Adipocyte (in vitro differentiated cells): Measurements from ENCODE around the gene AP1M1.

Source experiments
- DNase-seq: peaks from one replicate; pipeline ENCODE4 v3.0.0-alpha.2; 2015; ENCODE audit warnings: low read depth
- H3K27me3 ChIP-seq: replicated peaks from 2 replicates; pipeline ENCODE4 v1.7.0; 2013; ENCODE audit warnings: mild to moderate bottlenecking, low read length, moderate library complexity; ENCODE audit not compliant: control insufficient read depth, insufficient read depth
- H3K36me3 ChIP-seq: 2 replicates; pipeline ENCODE4 v1.7.0; 2013; ENCODE audit warnings: low read length, mild to moderate bottlenecking, moderate library complexity; ENCODE audit not compliant: control insufficient read depth, insufficient read depth, severe bottlenecking
- H3K4me1 ChIP-seq: 2 replicates; pipeline ENCODE4 v1.7.0; 2013; ENCODE audit warnings: mild to moderate bottlenecking, low read length, moderate library complexity; ENCODE audit not compliant: control insufficient read depth, insufficient read depth
- H3K4me3 ChIP-seq: 2 replicates; pipeline ENCODE4 v1.7.0; 2013; ENCODE audit warnings: mild to moderate bottlenecking, low read length, moderate library complexity
- H3K9ac ChIP-seq: 2 replicates; pipeline ENCODE4 v1.7.0; 2013; ENCODE audit warnings: mild to moderate bottlenecking, low read length, moderate library complexity
- H3K9me3 ChIP-seq: 2 replicates; pipeline ENCODE4 v1.7.0; 2013; ENCODE audit warnings: mild to moderate bottlenecking, low read length, moderate library complexity; ENCODE audit not compliant: control insufficient read depth

The AP1M1 gene

DNA sequence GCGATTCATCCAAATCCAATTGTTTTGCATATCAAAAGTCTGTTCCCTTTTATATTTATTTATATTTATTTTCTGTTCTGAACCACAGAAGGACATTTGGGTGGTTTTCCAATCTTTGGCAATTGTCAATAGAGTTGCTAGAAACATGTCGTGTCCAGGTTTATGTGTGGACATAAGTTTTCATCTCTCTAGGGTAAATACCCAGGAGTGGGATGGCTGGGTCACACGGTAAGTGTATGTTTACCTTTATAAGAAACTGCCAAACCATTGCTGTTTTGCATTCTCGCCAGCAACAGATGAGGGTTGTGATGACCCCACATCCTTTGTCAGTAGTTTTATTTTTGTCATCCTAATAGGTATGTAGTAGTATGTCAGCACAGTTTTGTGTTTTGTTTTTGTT, 12.5 kb downstream of the AP1M1 start:
- H3K27me3 ChIP-seq, result no peaks in the 10 kb centered on the region

GRCh38 chr19:16213076-16213475, 15.4 kb downstream of the AP1M1 start:
- Histone ChIP-seq H3K4me3 (no peak overlapping the region), H3K4me1 (peaks cover 10% of the 10 kb centered on the region), H3K36me3 (peaks cover 77% of the 10 kb centered on the region), H3K27me3 (no peaks in the 10 kb centered on the region), H3K9ac (no peak overlapping the region), H3K9me3 (no peaks in the 10 kb centered on the region)
- peak; percentile 30 for DNase-seq

More for the DNA sequence above, 12.5 kb downstream of the AP1M1 start:
- Histone ChIP-seq H3K9me3 (no peaks in the 10 kb centered on the region), H3K9ac (no peak overlapping the region), H3K4me3 (no peak overlapping the region), H3K36me3 (peaks cover 78% of the 10 kb centered on the region), H3K4me1 (peaks cover 18% of the 10 kb centered on the region)
- no peak for DNase-seq

GRCh38 chr19:16216744-16217670, 19.3 kb downstream of the AP1M1 start:
- Histone ChIP-seq H3K9me3 (peaks cover 21% of the 10 kb centered on the region), H3K4me1 (peaks cover 10% of the 10 kb centered on the region), H3K27me3 (no peaks in the 10 kb centered on the region), H3K9ac (no peak overlapping the region), H3K36me3 (peaks cover 74% of the 10 kb centered on the region), H3K4me3 (no peak overlapping the region)
- no peak for DNase-seq

- Histone ChIP-seq H3K36me3 (peaks cover 77% of the 10 kb centered on the region), H3K9ac (no peak overlapping the region), H3K27me3 (no peaks in the 10 kb centered on the region), H3K4me1 (peaks cover 4% of the 10 kb centered on the region), H3K9me3 (peaks cover 29% of the 10 kb centered on the region), H3K4me3 (no peak overlapping the region)
- DNase-seq, result no peak
These were observed 20.2 kb downstream of the AP1M1 start for GRCh38 chr19:16217716-16218451.

- no peaks in the 10 kb centered on the region for H3K27me3 ChIP-seq
- H3K36me3 ChIP-seq, result peaks cover 84% of the 10 kb centered on the region
- peaks cover 29% of the 10 kb centered on the region for H3K9me3 ChIP-seq
- no peak for DNase-seq
- no peak overlapping the region for H3K9ac ChIP-seq
- H3K4me3 ChIP-seq, result no peak overlapping the region
- H3K4me1 ChIP-seq, result no peaks in the 10 kb centered on the region
These were observed 21.1 kb downstream of the AP1M1 start for GRCh38 chr19:16218851-16219250.

DNA sequence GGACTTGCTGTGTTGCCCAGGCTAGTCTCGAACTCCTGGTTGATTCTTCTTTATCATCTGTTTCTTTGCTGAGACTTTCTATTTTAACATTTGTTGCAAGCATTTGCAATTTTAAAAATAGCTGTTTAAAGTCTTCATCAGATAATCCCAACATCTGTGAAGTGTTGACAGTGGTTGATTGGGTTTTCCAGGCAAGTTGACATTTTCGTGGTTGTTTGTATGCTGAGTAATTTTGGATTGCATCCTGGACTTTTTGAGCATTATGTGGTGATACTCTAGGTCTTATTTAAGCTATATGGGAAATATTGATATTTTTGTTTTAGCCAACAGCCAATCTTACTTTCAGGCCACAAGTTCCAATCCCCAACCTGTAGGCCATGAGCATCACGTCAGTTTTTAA, 25.1 kb downstream of the AP1M1 start:
- H3K27me3 ChIP-seq, result no peaks in the 10 kb centered on the region
- no peak overlapping the region for H3K9ac ChIP-seq
- peaks cover 29% of the 10 kb centered on the region for H3K9me3 ChIP-seq
- DNase-seq, result no peak
- H3K4me3 ChIP-seq, result no peak overlapping the region
- H3K4me1 ChIP-seq, result no peaks in the 10 kb centered on the region
- H3K36me3 ChIP-seq, result peaks cover 97% of the 10 kb centered on the region

- DNase-seq, result no peak
- H3K4me3 ChIP-seq, result no peak overlapping the region
- H3K27me3 ChIP-seq, result no peaks in the 10 kb centered on the region
- H3K9me3 ChIP-seq, result peaks cover 29% of the 10 kb centered on the region
- H3K4me1 ChIP-seq, result no peaks in the 10 kb centered on the region
- H3K36me3 ChIP-seq, result peaks cover 97% of the 10 kb centered on the region
- no peak overlapping the region for H3K9ac ChIP-seq
These were observed 26.0 kb downstream of the AP1M1 start for GRCh38 chr19:16223746-16224145.

- Histone ChIP-seq H3K27me3 (no peaks in the 10 kb centered on the region), H3K9me3 (peaks cover 29% of the 10 kb centered on the region), H3K36me3 (peaks cover 100% of the 10 kb centered on the region), H3K4me3 (no peak overlapping the region), H3K4me1 (no peaks in the 10 kb centered on the region), H3K9ac (no peak overlapping the region)
- no peak for DNase-seq
These were observed 26.8 kb downstream of the AP1M1 start for GRCh38 chr19:16224293-16225045.

DNA sequence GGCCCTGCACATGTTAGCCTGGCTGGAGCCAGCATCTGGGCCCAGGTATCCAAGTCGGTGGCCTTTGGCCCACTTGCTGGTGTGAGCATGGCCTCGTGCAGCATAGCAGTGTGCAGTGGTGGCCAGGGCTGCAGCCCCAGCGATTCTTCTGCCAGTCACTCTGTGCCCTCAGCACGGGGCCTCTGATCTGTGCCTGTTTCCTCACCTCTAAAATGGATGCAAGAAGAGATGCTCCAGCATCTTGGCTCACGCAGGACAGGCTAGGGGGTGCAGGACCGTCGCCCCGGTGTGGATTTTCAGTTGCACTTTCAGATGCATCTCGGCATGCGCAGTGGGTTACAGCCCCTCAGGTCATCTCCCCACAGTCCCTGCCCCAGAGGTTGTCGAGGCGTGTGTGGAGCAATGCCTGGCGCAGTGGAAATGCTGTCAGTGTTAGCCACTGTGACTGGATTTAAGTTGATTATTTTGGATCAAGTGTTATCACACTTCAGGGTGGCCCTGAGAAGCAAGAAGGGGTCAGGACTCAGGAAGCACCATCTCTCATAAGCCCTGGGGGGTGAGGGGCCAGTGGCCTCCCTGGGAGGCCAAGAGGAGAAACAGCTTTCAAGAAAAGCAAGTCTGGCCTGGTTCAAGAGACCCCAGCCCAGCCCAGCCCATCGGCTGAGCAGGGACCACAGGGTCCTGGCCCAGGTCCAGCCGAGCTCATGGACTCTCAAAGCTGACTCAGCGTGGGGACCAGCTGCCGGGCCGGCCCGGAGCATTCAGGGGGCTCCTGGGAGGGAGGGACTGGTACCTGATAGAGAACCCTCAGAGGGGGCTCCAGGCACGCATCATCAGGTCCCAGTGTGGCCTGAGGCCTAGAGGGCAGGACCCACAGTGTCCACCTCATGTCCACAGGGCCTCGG, 27.8 kb downstream of the AP1M1 start:
- H3K36me3 ChIP-seq, result peaks cover 100% of the 10 kb centered on the region
- H3K4me1 ChIP-seq, result no peaks in the 10 kb centered on the region
- H3K9ac ChIP-seq, result no peak overlapping the region
- H3K9me3 ChIP-seq, result peaks cover 23% of the 10 kb centered on the region
- no peak overlapping the region for H3K4me3 ChIP-seq
- H3K27me3 ChIP-seq, result no peaks in the 10 kb centered on the region
- DNase-seq, result no peak

- Histone ChIP-seq H3K4me3 (no peak overlapping the region), H3K9me3 (peaks cover 16% of the 10 kb centered on the region), H3K36me3 (peaks cover 97% of the 10 kb centered on the region), H3K4me1 (no peaks in the 10 kb centered on the region), H3K27me3 (no peaks in the 10 kb centered on the region), H3K9ac (no peak overlapping the region)
- DNase-seq, result no peak
These were observed 28.5 kb downstream of the AP1M1 start for GRCh38 chr19:16226184-16226591.
